Measurements from ENCODE around the gene RNASE11. TPM values are rescaled to one million over a fixed set of nuclear protein-coding genes. Genes with fewer than 3 reads are reported as not detected.
A peak's percentile ranks its signal among the peaks of the same experiment; 100 is the strongest.

The RNASE11 gene
- total RNA-seq, 1 experiment from 2014 or later = not detected

DNA sequence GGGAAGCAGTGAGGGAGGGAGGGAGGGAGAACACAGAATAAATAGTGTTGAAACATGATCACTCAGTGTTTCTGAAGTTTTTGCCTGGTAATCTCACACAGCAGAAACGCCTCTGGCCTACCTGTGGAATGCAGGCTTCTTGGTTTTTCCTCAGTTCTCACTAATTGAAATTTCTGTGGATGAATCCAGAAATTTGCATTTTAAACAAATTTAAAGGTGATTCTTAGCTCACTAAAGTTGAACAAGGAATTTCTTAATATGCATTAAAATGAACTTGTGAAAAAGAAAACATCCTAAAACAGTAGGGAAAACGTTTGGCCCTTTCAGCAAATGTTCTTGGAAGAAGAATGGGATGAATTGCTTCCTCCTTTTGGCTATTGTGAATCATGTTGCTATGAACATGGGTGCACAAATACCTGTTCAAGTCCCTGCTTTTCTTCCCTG is 28.3 kb downstream of the RNASE11 start:
- H2AFZ ChIP-seq (ENCODE audit: low read depth, low read length, poor library complexity, severe bottlenecking) = peak overlapping the region; percentile 39
- no peaks in the 10 kb centered on the region for H3K27me3 ChIP-seq (ENCODE audit: insufficient read depth, low read length)
- TF ChIP-seq EZH2 (IDR thresholded peaks at IDR 0.05) (no peak), EGR1 (IDR thresholded peaks at IDR 0.05; ENCODE audit: low read depth) (no peak), JUND (IDR thresholded peaks at IDR 0.05) (no peak), RAD21 (IDR thresholded peaks at IDR 0.05; ENCODE audit: low read depth) (no peak), SRF (IDR thresholded peaks at IDR 0.05; ENCODE audit: low read depth) (no peak), SIN3A (IDR thresholded peaks at IDR 0.05; ENCODE audit: low read depth) (no peak), YY1 (IDR thresholded peaks at IDR 0.05; ENCODE audit: extremely low read depth, insufficient replicate concordance, low read depth, low read length) (no peak), FOSL1 (IDR thresholded peaks at IDR 0.05; ENCODE audit: low read depth) (no peak), POLR2AphosphoS5 (IDR thresholded peaks at IDR 0.05; ENCODE audit: low read depth, low read length) (no peak), ZFX (IDR thresholded peaks at IDR 0.05) (no peak), EZH2phosphoT487 (IDR thresholded peaks at IDR 0.05; ENCODE audit: borderline replicate concordance) (no peak), ZNF274 (IDR thresholded peaks at IDR 0.05; ENCODE audit: low read depth, low read length) (no peak), CEBPB (IDR thresholded peaks at IDR 0.05; ENCODE audit: low read depth) (no peak)
- TF ChIP-seq, protein P1, sequence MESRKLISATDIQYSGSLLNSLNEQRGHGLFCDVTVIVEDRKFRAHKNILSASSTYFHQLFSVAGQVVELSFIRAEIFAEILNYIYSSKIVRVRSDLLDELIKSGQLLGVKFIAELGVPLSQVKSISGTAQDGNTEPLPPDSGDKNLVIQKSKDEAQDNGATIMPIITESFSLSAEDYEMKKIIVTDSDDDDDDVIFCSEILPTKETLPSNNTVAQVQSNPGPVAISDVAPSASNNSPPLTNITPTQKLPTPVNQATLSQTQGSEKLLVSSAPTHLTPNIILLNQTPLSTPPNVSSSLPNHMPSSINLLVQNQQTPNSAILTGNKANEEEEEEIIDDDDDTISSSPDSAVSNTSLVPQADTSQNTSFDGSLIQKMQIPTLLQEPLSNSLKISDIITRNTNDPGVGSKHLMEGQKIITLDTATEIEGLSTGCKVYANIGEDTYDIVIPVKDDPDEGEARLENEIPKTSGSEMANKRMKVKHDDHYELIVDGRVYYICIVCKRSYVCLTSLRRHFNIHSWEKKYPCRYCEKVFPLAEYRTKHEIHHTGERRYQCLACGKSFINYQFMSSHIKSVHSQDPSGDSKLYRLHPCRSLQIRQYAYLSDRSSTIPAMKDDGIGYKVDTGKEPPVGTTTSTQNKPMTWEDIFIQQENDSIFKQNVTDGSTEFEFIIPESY (IDR thresholded peaks at IDR 0.05; ENCODE audit: extremely low read depth, insufficient replicate concordance, low read length) = no peak
- TF ChIP-seq, protein P2, sequence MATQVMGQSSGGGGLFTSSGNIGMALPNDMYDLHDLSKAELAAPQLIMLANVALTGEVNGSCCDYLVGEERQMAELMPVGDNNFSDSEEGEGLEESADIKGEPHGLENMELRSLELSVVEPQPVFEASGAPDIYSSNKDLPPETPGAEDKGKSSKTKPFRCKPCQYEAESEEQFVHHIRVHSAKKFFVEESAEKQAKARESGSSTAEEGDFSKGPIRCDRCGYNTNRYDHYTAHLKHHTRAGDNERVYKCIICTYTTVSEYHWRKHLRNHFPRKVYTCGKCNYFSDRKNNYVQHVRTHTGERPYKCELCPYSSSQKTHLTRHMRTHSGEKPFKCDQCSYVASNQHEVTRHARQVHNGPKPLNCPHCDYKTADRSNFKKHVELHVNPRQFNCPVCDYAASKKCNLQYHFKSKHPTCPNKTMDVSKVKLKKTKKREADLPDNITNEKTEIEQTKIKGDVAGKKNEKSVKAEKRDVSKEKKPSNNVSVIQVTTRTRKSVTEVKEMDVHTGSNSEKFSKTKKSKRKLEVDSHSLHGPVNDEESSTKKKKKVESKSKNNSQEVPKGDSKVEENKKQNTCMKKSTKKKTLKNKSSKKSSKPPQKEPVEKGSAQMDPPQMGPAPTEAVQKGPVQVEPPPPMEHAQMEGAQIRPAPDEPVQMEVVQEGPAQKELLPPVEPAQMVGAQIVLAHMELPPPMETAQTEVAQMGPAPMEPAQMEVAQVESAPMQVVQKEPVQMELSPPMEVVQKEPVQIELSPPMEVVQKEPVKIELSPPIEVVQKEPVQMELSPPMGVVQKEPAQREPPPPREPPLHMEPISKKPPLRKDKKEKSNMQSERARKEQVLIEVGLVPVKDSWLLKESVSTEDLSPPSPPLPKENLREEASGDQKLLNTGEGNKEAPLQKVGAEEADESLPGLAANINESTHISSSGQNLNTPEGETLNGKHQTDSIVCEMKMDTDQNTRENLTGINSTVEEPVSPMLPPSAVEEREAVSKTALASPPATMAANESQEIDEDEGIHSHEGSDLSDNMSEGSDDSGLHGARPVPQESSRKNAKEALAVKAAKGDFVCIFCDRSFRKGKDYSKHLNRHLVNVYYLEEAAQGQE (IDR thresholded peaks at IDR 0.05; ENCODE audit: low read depth) = no peak
- no peaks in the 10 kb centered on the region for H3K79me2 ChIP-seq (ENCODE audit: insufficient read depth, low read length)
- no peaks in the 10 kb centered on the region for H3K9me2 ChIP-seq (ENCODE audit: insufficient read depth)
- no peak overlapping the region for H3K9ac ChIP-seq (ENCODE audit: low read length)
- H3K36me3 ChIP-seq (ENCODE audit: control insufficient read depth in 1 of 2, insufficient read depth in 2 of 2, low read length in 2 of 2) = no peaks in the 10 kb centered on the region
- ChIA-PET CTCF (no interaction called here), POLR2A (no interaction called here), RAD21 (ENCODE audit: low non-redundant PET in 1 of 2, low total read pairs in 2 of 2, uncharacterized antibody in 2 of 2, unreplicated experiment in 2 of 2) (no interaction called here)
- no peak overlapping the region for H3K4me2 ChIP-seq (ENCODE audit: low read length)
- H4K20me1 ChIP-seq (ENCODE audit: insufficient read depth) = no peaks in the 10 kb centered on the region
- intact Hi-C loops (cut with micrococcal nuclease) = no loop called here
- H3K4me3 ChIP-seq (replicated peaks in 1 of 2; ENCODE audit: low read depth in 1 of 2, low read length in 2 of 2) = no peak overlapping the region
- no peak overlapping the region for H3K27ac ChIP-seq (ENCODE audit: low read depth, low read length)
- DNase-seq (ENCODE audit: low read depth, low spot score) (no peak), ATAC-seq (no peak)
- BruUV-seq (replicated peaks) = no TSS peak
- no peaks in the 10 kb centered on the region for H3K4me1 ChIP-seq (ENCODE audit: control insufficient read depth in 1 of 2, insufficient read depth in 2 of 2, low read length in 2 of 2)
- no peaks in the 10 kb centered on the region for H3K9me3 ChIP-seq (ENCODE audit: control insufficient read depth in 1 of 2, insufficient read depth in 1 of 2, low read depth in 1 of 2, low read length in 2 of 2)
